ENCODE data around the gene CHCHD4. TPM values are rescaled to one million over a fixed set of nuclear protein-coding genes. Genes with fewer than 3 reads are reported as not detected.

The CHCHD4 gene
- total and polyA plus RNA-seq, 2 of the 13 experiments (the other 11 are each of a cell fraction or from before 2014, with no cell fraction given) = 15.8 to 24.1 TPM

DNA sequence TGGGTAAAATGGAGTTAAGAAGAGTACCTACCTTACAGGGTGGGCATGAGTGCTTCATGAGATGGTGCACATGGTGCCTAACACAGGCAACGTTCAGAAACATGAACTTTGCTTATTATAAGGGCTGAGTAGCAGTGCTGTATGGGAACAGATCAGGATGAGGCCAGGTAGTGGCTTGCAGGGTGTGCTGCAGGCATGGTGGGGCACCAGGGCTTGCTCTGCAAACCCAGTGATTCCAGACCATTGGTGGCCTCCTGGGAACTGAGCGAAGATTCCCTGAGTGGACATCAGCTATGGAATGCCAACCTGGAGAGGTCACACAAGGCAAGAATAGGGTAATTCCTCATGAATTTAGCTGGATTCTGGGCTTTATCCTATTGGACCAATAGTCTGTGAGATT lies 16.0 kb upstream of the CHCHD4 start:
- Histone ChIP-seq H3K9ac (ENCODE audit: insufficient read depth, low read depth, low read length) (no peak overlapping the region), H3K27ac (ENCODE audit: extremely low read length, insufficient read depth, low read length) (no peak overlapping the region), H2AFZ (ENCODE audit: low read length) (no peak overlapping the region), H3K4me2 (ENCODE audit: low read depth, low read length) (no peak overlapping the region), H3K79me2 (ENCODE audit: insufficient read depth, low read length) (no peaks in the 10 kb centered on the region), H3K4me3 (replicated peaks in 1 of 3; ENCODE audit: insufficient read depth in 1 of 3, low read depth in 2 of 3, low read length in 3 of 3) (no peak overlapping the region), H3K4me1 (ENCODE audit: insufficient read depth, low read length) (peaks cover 20% of the 10 kb centered on the region), H3K9me3 (ENCODE audit: low read length) (no peaks in the 10 kb centered on the region), H3K27me3 (ENCODE audit: control insufficient read depth in 1 of 2, insufficient read depth in 2 of 2, low read length in 2 of 2) (no peaks in the 10 kb centered on the region), H3K36me3 (replicated peaks in 1 of 2; ENCODE audit: control insufficient read depth in 1 of 2, insufficient read depth in 2 of 2, low read length in 2 of 2) (peaks cover 16 to 41% of the 10 kb centered on the region in 2 experiments), H4K20me1 (ENCODE audit: insufficient read depth, low read length) (no peaks in the 10 kb centered on the region; the same call in 1 of the 2 replicates)
- DNase-seq (ENCODE audit: low spot score) (no peak), FAIRE-seq (no peak), ATAC-seq (no peak)
- CTCF ChIA-PET (ENCODE audit: low intra/inter-chr PET ratio, low total read pairs) = no interaction called here
- POLR2A ChIA-PET = interaction anchor here (2.5 kb wide), 1 partner anchor 16 kb away, joined by 16 read pairs; the partner anchor contains the start of genes CHCHD4 and TMEM43
- TF ChIP-seq, protein P1, sequence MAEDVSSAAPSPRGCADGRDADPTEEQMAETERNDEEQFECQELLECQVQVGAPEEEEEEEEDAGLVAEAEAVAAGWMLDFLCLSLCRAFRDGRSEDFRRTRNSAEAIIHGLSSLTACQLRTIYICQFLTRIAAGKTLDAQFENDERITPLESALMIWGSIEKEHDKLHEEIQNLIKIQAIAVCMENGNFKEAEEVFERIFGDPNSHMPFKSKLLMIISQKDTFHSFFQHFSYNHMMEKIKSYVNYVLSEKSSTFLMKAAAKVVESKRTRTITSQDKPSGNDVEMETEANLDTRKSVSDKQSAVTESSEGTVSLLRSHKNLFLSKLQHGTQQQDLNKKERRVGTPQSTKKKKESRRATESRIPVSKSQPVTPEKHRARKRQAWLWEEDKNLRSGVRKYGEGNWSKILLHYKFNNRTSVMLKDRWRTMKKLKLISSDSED (CRISPR knock-in tag; IDR thresholded peaks at IDR 0.05) = no peak
- TF ChIP-seq ZSCAN20 (CRISPR knock-in tag; IDR thresholded peaks at IDR 0.05; ENCODE audit: borderline replicate concordance) (no peak), ISL2 (CRISPR knock-in tag; IDR thresholded peaks at IDR 0.05) (no peak), ZNF775 (CRISPR knock-in tag; IDR thresholded peaks at IDR 0.05; ENCODE audit: borderline replicate concordance) (no peak), ZNF737 (CRISPR knock-in tag; IDR thresholded peaks at IDR 0.05; ENCODE audit: borderline replicate concordance) (no peak), SOX13 (IDR thresholded peaks at IDR 0.05) (no peak), SOX13 (CRISPR knock-in tag; conservative IDR thresholded peaks at IDR 0.05 in 1 of 2, IDR thresholded peaks at IDR 0.05 in 1 of 2) (no peak), RBAK (CRISPR knock-in tag; IDR thresholded peaks at IDR 0.05) (no peak), ZNF790 (CRISPR knock-in tag; IDR thresholded peaks at IDR 0.05; ENCODE audit: borderline replicate concordance) (no peak), ZNF713 (CRISPR knock-in tag; IDR thresholded peaks at IDR 0.05) (no peak)
- TF ChIP-seq, protein P2, sequence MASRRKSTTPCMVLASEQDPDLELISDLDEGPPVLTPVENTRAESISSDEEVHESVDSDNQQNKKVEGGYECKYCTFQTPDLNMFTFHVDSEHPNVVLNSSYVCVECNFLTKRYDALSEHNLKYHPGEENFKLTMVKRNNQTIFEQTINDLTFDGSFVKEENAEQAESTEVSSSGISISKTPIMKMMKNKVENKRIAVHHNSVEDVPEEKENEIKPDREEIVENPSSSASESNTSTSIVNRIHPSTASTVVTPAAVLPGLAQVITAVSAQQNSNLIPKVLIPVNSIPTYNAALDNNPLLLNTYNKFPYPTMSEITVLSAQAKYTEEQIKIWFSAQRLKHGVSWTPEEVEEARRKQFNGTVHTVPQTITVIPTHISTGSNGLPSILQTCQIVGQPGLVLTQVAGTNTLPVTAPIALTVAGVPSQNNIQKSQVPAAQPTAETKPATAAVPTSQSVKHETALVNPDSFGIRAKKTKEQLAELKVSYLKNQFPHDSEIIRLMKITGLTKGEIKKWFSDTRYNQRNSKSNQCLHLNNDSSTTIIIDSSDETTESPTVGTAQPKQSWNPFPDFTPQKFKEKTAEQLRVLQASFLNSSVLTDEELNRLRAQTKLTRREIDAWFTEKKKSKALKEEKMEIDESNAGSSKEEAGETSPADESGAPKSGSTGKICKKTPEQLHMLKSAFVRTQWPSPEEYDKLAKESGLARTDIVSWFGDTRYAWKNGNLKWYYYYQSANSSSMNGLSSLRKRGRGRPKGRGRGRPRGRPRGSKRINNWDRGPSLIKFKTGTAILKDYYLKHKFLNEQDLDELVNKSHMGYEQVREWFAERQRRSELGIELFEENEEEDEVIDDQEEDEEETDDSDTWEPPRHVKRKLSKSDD (CRISPR knock-in tag; IDR thresholded peaks at IDR 0.05; ENCODE audit: low read depth) = no peak
- intact Hi-C loops (cut with micrococcal nuclease; ENCODE audit: unreplicated experiment) (no loop called here), in situ Hi-C loops (cut with HindIII; ENCODE audit: extremely low pct_ligation_motif_present, low pct_unique_long_range_greater_than_20kb) (no loop called here)
- no TSS peak for BruUV-seq (replicated peaks)
- WGBS (ENCODE audit: low lambda C conversion rate) = 71% methylated on average over 1 of the region's 2 CpGs
